Osteoblast (primary cell): ENCODE measurements around the gene CKAP4. TPM values are rescaled to one million over a fixed set of nuclear protein-coding genes. Genes with fewer than 3 reads are reported as not detected.

ENCODE experiments used
- DNase-seq: peaks from one replicate; pipeline ENCODE4 v3.0.0; 2011; ENCODE audit warnings: low spot score, mixed read lengths; ENCODE audit not compliant: insufficient read length; ENCODE audit errors: missing footprints
- H2AFZ ChIP-seq: 2 replicates; pipeline ENCODE4 v1.6.0; 2011; ENCODE audit warnings: mild to moderate bottlenecking, low read length
- H3K27ac ChIP-seq: 2 replicates; pipeline ENCODE4 v1.5.1; 2011; ENCODE audit warnings: mild to moderate bottlenecking, low read depth, low read length, moderate library complexity
- H3K27me3 ChIP-seq: 2 replicates; pipeline ENCODE4 v1.6.0; 2012; ENCODE audit warnings: mild to moderate bottlenecking, control low read depth, inconsistent platforms, low read length, moderate library complexity; ENCODE audit not compliant: insufficient read depth
- H3K36me3 ChIP-seq: 2 replicates; pipeline ENCODE4 v1.5.1; 2011; ENCODE audit warnings: mild to moderate bottlenecking, low read length, control low read depth, moderate library complexity; ENCODE audit not compliant: insufficient read depth
- H3K4me1 ChIP-seq: 2 replicates; pipeline ENCODE4 v1.5.1; 2011; ENCODE audit warnings: mild to moderate bottlenecking, low read length, control low read depth, moderate library complexity; ENCODE audit not compliant: insufficient read depth
- H3K4me2 ChIP-seq: 2 replicates; pipeline ENCODE4 v1.6.0; 2011; ENCODE audit warnings: mild to moderate bottlenecking, low read length; ENCODE audit not compliant: insufficient read depth
- H3K4me3 ChIP-seq: fragments of 200-600 bp; sonication (generic); 3 replicates; pipeline ENCODE4 v1.5.1; 2012; ENCODE audit warnings: mild to moderate bottlenecking, low read length, inconsistent platforms; ENCODE audit not compliant: insufficient read depth
- H3K79me2 ChIP-seq: 2 replicates; pipeline ENCODE4 v1.6.0; 2012; ENCODE audit warnings: mild to moderate bottlenecking, low read length, control low read depth, inconsistent platforms; ENCODE audit not compliant: insufficient read depth
- H3K9me3 ChIP-seq: 2 replicates; pipeline ENCODE4 v1.5.1; 2011; ENCODE audit warnings: low read depth, low read length, control low read depth
- H4K20me1 ChIP-seq: 2 replicates; pipeline ENCODE4 v1.6.0; 2012; ENCODE audit warnings: mild to moderate bottlenecking, low read length, control low read depth; ENCODE audit not compliant: insufficient read depth
- total RNA-seq: library from RNA; depleted of rRNA; stranded (reverse); fragments of >200 nt; gene quantifications from 2 replicates; pipeline ENCODE4 v1.2.3, GENCODE V29; 2012
- TF ChIP-seq, protein P1 (sequence below): IDR thresholded peaks from 2 replicates; pipeline ENCODE4 v1.5.1; 2011; ENCODE audit warnings: mild to moderate bottlenecking, low read depth, low read length, moderate library complexity; ENCODE audit errors: extremely low read depth

The CKAP4 gene
- total RNA-seq, 1 donor = 184 TPM

DNA sequence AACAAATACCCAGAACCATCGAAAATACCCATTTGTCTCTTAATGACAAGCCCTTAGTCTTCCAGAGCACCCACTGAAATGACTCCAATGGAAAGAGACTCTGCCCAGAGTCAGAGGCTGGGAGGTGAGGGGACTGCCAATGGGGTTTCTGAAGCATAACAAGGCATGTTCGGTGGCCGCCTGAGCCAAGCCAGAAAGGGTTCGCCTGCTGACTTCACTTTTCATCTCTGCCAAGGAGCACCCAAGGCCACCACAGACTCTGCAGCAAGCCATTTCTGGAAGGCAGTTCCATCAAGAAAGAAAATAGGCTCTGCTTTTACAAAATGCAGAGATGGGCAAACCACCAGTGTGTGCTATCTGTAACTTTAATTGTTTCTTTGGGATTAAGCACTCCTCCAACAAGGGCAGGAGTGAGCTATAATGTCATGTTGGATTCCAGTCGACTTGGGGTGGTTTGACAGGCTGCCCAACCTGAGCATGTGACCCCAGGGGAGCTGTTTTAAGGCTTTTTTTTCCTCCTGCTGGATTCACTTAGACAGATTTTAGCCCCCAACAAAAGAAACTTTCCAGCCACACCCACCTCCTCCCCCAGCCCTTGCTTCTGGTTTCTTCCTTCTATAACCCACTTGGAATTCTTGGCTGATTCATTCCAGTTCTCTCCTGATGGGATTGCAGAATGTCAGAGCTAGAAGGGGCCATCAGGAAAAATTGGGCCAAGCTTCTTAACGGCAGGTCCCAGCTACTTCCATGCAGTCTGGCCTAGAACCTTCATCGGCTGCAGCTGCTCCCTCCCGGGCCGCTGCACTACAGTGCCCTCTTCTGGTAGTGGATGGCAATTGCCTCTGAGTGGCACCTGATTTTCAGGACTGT is 24.1 kb downstream of the CKAP4 start:
- Histone ChIP-seq H3K4me2 (peak overlapping the region; percentile 46), H3K27ac (no peak overlapping the region), H3K4me3 (no peak overlapping the region), H2AFZ (peak overlapping the region; percentile 27), H4K20me1 (no peaks in the 10 kb centered on the region), H3K4me1 (peaks cover 2% of the 10 kb centered on the region), H3K27me3 (no peaks in the 10 kb centered on the region), H3K79me2 (no peaks in the 10 kb centered on the region), H3K9me3 (no peaks in the 10 kb centered on the region), H3K36me3 (no peaks in the 10 kb centered on the region)
- TF ChIP-seq, protein P1, sequence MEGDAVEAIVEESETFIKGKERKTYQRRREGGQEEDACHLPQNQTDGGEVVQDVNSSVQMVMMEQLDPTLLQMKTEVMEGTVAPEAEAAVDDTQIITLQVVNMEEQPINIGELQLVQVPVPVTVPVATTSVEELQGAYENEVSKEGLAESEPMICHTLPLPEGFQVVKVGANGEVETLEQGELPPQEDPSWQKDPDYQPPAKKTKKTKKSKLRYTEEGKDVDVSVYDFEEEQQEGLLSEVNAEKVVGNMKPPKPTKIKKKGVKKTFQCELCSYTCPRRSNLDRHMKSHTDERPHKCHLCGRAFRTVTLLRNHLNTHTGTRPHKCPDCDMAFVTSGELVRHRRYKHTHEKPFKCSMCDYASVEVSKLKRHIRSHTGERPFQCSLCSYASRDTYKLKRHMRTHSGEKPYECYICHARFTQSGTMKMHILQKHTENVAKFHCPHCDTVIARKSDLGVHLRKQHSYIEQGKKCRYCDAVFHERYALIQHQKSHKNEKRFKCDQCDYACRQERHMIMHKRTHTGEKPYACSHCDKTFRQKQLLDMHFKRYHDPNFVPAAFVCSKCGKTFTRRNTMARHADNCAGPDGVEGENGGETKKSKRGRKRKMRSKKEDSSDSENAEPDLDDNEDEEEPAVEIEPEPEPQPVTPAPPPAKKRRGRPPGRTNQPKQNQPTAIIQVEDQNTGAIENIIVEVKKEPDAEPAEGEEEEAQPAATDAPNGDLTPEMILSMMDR = peak; percentile 99
- DNase-seq = peak; percentile 89

DNA sequence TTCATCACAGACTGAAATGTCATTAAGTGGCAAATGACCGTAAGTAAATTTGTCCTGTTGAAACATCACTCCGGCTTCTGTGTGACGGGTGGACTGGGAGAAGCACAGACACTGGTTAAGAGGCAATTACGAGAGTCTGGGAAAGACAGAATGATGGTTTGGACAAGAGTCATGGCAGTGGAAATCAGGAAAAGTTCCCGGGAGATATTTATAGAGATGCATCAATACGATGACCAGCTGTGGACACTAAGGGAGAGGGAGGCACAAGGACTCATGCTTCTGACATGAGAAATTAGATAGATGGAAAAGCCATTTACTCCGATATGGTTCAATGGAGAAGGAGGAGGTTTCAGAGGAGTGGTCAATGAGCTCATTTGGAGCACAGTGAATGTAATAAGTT is 27.3 kb downstream of the CKAP4 start:
- Histone ChIP-seq H3K27me3 (no peaks in the 10 kb centered on the region), H2AFZ (no peak overlapping the region), H3K36me3 (no peaks in the 10 kb centered on the region), H3K4me3 (no peak overlapping the region), H3K4me2 (no peak overlapping the region), H3K9me3 (no peaks in the 10 kb centered on the region), H4K20me1 (no peaks in the 10 kb centered on the region), H3K4me1 (no peaks in the 10 kb centered on the region), H3K27ac (no peak overlapping the region), H3K79me2 (no peaks in the 10 kb centered on the region)
- no peak for DNase-seq
- TF ChIP-seq, protein P1 = no peak

DNA sequence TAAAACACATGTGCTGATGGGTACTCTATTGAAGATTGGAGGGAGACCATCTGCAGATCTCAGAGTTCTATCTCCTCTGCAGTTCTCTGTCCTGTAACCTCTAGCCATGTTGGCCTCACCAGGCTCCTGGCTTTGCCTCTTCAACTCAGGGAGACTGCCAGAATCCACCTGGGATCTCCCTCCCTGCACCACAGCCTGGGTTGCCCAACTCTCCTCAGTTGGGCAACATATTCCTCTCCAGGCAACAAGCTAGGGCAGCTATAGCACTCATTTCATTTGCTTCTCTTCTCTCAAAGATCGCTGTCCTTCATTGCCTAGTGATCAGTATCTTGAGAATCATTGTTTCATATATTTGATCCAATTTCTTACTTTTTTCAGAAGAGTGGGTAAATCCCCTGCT is 28.8 kb downstream of the CKAP4 start:
- Histone ChIP-seq H3K27me3 (peaks cover 9% of the 10 kb centered on the region), H3K4me2 (no peak overlapping the region), H2AFZ (no peak overlapping the region), H3K79me2 (no peaks in the 10 kb centered on the region), H4K20me1 (no peaks in the 10 kb centered on the region), H3K4me1 (no peaks in the 10 kb centered on the region), H3K27ac (no peak overlapping the region), H3K9me3 (no peaks in the 10 kb centered on the region), H3K4me3 (no peak overlapping the region), H3K36me3 (no peaks in the 10 kb centered on the region)
- no peak for DNase-seq
- TF ChIP-seq, protein P1 = no peak

DNA sequence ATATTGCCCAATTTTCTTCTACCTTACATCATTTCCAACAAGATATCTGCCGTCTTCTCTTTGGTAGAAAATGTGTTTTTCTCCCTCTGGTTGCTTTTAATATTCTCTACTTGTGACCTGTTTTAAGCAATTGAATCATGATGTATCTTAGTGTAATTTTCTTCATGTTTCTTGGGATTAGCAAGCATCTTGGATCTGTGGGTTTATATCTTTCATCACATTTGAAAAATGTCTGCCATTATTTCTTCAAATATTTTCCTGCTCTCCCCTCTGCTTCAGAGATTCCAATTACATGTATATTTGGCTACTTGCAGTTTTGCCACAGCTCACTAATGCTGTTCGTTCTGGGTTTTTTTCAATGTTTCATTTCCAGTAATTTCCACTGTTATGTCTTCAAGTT is 30.1 kb downstream of the CKAP4 start:
- no peak overlapping the region for H2AFZ ChIP-seq
- H3K4me3 ChIP-seq = no peak overlapping the region
- H4K20me1 ChIP-seq = no peaks in the 10 kb centered on the region
- TF ChIP-seq, protein P1 = no peak
- no peak overlapping the region for H3K4me2 ChIP-seq
- H3K79me2 ChIP-seq = no peaks in the 10 kb centered on the region
- H3K27ac ChIP-seq = no peak overlapping the region
- peaks cover 11% of the 10 kb centered on the region for H3K27me3 ChIP-seq
- no peak for DNase-seq
- H3K9me3 ChIP-seq = no peaks in the 10 kb centered on the region
- no peaks in the 10 kb centered on the region for H3K36me3 ChIP-seq
- H3K4me1 ChIP-seq = no peaks in the 10 kb centered on the region
